Measurements from ENCODE around the gene SET.

- TF ChIP-seq, protein P1, sequence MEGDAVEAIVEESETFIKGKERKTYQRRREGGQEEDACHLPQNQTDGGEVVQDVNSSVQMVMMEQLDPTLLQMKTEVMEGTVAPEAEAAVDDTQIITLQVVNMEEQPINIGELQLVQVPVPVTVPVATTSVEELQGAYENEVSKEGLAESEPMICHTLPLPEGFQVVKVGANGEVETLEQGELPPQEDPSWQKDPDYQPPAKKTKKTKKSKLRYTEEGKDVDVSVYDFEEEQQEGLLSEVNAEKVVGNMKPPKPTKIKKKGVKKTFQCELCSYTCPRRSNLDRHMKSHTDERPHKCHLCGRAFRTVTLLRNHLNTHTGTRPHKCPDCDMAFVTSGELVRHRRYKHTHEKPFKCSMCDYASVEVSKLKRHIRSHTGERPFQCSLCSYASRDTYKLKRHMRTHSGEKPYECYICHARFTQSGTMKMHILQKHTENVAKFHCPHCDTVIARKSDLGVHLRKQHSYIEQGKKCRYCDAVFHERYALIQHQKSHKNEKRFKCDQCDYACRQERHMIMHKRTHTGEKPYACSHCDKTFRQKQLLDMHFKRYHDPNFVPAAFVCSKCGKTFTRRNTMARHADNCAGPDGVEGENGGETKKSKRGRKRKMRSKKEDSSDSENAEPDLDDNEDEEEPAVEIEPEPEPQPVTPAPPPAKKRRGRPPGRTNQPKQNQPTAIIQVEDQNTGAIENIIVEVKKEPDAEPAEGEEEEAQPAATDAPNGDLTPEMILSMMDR (IDR thresholded peaks at IDR 0.05) = no peak
- no peak for TF ChIP-seq POLR2A (IDR thresholded peaks at IDR 0.05)
Observed at GRCh38 chr9:128722380-128723351, 33.6 kb downstream of the SET start.

All from Peyer's patch (tissue), 4 donors.